RPMI7951 (cell line): ENCODE data around the gene PSMG3. TPM values are rescaled to one million over a fixed set of nuclear protein-coding genes. Genes with fewer than 3 reads are reported as not detected.
A peak's percentile ranks its signal among the peaks of the same experiment; 100 is the strongest.

Experiments used
- DNase-seq: peaks from one replicate; pipeline ENCODE4 v3.0.0-alpha.2; 2012; ENCODE audit warnings: low read depth
- total RNA-seq: library from RNA; depleted of rRNA; stranded (reverse); fragments of >200 nt; shearing (Covaris generic); gene quantifications from 2 replicates; pipeline ENCODE4 v1.2.3, GENCODE V29; 2014

The PSMG3 gene
- total RNA-seq, 1 experiment from 2014 or later = 64.9 TPM

DNA sequence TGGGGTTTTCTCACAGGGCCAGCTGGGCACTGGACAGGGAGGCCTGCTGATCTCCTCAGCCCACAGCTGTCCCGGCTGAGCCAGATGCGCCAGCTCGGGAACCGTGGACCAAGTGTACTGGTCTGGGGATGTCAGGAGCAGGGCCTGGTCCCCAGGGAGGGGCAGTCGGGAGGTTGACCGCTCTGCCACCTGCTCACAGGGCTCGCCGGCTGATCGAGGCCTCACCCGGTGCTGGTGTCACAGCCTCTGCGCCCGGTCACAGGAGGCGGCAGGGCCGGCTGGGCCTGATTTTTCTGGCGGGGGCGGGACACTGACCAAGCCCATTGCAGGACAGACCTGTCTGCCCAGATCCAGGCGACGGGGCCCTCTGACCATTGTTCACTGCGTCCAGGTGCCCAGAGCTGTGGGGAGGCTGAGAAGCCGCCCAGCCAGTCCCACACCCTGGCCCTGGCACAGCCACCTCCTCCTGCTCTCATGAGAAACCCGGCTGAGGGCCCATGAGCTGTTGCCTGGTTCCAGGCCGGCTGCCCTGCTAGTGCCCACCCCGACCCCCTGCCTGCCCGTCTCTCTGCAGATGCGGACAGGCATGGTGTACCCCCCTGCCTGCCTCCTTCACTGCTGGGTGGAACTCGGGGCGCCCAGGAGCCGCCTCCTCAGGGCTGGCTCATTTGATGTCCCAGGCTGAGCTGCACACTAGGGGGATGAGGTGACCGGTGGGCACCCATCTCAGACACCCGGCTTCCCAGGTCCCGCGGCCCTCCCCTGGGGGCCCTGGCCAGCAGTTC is 10.8 kb downstream of the PSMG3 start:
- DNase-seq = no peak

DNA sequence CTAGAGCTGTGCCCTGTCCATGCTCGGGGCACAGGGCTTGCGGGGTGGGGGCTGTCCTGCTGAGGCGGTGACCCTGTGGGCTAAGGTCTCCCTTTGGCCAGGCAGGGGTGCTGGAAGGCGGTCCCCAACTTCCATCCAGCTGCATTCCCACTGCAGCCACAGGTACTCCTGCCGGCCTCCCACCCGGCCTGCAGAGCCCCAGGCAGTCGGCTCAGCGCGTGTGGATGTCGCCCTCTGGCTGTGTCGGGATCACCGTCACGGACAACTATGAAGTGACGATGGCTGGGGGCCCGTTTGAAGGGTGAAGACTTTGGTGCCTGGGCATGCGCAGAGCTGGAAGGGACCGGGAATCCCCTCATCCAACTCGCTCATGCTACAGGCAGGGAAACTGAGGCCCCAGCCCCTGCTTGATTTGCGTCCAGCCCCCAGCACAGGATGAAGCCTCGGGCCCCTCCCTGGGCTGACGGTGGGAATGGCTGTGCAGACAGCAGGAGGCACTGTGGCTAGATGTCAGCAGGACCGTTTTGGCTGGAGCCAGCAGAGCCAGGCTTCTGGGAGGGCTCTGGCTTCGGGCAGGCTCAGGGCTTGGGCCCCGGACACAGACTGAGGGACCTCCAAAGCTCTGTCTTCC is 11.5 kb downstream of the PSMG3 start:
- DNase-seq = no peak

- DNase-seq = no peak
These were observed 12.1 kb downstream of the PSMG3 start for GRCh38 chr7:1557771-1558170.

DNA sequence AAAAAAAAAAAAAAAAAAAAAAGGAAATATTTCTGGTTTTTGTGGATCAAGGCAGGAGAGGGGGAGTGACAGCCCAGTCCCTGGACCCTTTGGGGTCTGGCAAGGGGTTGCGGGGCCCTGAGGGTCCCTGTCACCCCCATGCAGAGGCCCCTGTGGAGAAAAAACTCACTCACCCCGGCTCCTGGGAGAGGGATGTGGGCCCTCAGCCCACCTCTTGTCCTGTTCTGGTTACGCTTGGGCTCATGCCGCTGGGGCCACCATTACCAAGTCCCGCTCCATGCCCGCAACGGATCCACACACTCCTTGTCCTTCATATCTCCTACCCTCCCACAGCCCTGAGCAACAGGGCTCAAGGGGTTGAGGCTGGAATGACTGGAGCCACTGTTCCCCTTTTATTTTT is 12.8 kb downstream of the PSMG3 start:
- DNase-seq = no peak

DNA sequence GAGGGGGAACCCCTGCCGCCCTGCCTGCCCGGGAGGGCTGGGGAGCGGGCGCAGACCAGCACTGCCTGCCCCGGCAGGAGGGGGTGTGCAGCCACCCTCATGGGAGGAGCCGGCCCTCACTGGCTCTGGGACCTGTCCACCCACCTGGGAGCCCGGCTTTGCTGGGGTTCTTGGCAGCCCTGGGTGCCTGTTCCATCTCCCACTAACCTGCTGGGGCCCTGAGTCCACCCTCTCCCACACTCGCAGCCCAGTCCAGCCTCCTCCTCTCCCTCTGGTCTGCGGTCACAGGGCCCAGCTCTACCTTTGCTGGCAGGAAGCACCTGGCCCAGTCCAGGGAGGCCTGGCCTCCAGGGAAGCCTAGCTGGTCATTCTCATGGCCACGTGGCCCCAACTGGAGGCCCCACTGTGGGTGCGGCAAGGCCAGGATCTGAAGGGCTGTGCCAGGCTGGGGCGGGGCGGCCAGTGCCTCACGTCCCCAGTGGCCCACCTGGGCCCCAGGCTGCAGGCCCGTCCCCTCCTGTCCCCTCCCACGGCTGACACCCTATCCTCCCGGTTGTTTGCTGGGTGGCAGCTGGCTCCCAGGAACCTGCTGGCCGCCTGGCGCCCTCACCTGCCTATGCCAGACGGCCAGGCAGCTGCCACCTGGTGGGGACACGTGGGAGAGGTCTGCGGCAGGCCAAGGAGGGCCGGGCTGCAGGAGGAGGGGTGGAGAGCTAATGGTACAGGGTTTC is 13.9 kb downstream of the PSMG3 start, which contains the start of gene TMEM184A:
Gene TMEM184A (minus strand): TSS at position 393 of the 731 bp plus-strand sequence. CDS start 721 bp downstream, outside the sequence.
- no peak for DNase-seq

GRCh38 chr7:1555046-1555812 is 14.6 kb downstream of the PSMG3 start:
- DNase-seq = peak; percentile 94

GRCh38 chr7:1554333-1555045 is 15.3 kb downstream of the PSMG3 start:
- no peak for DNase-seq

GRCh38 chr7:1553512-1554210 is 16.2 kb downstream of the PSMG3 start:
- DNase-seq = no peak

DNA sequence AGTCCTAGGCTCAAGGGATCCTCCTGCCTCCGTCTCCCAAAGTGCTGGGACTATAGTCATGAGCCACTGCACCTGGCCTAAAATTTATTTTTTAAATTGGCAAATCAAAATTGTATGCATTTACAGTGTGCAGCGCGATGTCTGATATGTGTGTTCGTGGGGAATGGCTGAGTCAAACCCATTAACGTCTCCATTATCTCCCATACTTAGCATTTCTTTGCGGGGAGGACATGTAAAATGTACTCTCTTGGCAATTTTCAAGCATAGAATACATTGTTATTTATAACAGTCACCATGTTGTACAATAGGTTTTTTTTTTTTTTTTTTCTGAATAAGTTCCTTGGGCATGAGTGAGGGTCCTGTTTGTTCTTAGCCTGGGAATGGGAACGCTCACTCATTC is 17.6 kb downstream of the PSMG3 start:
- no peak for DNase-seq

- no peak for DNase-seq
These were observed 19.0 kb downstream of the PSMG3 start for GRCh38 chr7:1550846-1551155.

GRCh38 chr7:1550005-1550845 is 19.6 kb downstream of the PSMG3 start:
- DNase-seq = no peak

- DNase-seq = no peak
These were observed 20.4 kb downstream of the PSMG3 start for GRCh38 chr7:1549357-1550004.

- DNase-seq = no peak
These were observed 20.9 kb downstream of the PSMG3 start for GRCh38 chr7:1548944-1549343.

DNA sequence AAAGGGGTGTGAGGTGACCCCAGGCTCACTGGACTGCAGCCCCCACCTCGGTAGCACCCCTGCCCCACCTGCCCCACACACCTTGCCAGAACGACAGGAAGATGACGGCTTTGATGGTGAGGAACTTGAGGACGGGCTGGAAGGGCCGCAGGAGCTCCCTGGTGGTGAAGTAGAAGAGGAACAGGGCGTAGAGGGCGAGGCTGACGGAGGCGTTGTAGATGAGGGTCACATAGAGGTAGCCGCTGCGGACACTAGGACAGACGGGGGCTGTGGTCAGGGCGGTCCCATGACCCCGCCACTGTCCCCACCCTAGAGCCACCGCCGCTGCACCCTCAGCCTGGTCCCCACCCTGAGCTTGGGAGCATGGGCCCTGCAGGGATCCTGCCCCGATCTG is 21.4 kb downstream of the PSMG3 start:
- DNase-seq = peak; percentile 54

GRCh38 chr7:1547777-1548437 is 21.9 kb downstream of the PSMG3 start:
- DNase-seq = no peak

DNA sequence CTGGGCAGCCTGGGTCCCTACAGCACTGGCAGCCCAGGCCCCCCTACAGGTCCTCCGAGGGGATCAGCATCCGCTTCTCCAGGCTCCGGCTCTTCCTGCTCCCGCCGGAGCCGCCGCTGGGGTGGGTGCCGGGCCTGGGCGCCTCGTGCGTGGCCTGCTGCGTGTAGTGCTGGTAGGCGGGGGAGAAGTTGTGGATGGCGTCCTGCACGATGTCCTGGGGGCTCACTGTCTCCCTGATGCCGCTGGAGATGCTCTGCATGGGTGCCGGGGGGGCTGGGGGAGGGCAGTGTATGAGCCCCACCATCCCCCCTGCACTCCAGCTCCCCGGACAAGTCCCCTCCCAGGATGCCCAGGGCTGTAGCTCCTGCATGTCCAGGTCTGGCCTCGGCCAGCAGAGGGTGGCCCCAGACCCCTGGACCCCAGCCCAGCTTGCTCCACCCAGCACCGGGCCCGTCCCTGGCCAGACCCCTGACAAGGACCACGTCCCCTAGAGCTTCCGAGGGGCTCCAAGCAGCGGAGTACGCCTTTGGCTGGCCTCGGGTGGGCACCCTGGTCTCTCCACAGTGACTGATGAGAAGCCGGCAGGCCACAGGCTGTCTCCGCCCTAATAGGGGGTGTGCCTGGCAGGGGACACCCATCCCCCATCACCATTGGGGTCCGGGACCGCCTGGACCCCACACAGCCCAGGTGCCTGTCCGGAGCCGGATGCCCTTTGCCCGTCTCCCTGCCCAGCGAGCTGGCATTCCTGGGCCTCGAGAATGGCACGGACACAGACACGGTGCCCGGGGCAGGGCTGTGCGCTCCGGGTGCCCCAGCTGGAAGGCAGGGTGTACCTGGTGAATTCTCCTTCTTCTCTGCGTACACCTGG is 22.7 kb downstream of the PSMG3 start:
- no peak for DNase-seq

DNA sequence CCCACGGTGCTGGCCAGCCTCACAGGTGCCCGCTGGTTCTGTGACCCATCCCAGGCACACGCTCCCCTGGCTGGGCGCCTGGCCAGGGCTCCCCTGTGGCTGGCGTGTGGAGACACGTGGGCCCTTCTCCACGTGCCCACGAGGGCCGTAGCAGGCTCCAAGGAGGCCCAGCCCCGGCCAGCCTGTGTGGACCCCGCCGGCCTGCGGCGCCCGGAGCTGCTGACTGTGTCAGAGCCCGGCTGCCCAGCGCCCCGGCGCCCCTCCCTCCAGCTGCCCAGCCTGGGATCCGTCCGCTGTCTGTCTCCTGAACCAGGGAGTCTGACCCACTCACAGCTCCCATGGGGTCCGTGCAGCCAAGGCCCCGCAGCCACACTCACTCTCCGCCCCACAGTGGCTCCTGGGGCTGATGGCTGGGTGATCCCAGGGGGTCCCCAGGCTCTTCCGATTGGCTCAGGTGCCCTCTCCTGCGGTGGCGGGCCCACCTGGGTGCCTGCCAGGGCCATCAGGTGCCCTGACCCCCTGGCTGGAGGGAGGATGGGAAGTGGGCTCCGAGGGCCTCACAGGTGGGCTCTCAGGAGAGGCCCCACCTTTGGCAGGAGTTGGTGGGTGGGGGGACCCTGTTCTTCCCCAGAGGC is 23.4 kb downstream of the PSMG3 start:
- DNase-seq = no peak
